Activated T-cell treated with anti-CD3 and anti-CD28 coated beads, Interleukin-2, amount 50 U/mL, for 72 hours (primary cell): ENCODE measurements around the gene DONSON. TPM values are rescaled to one million over a fixed set of nuclear protein-coding genes. Genes with fewer than 3 reads are reported as not detected.

Source experiments
- total RNA-seq, 2 donors: library from RNA; stranded (reverse); gene quantifications; one replicate each; pipeline ENCODE4 v1.2.3, GENCODE V29; 2022

DONSON gene
- total RNA-seq, 2 donors from 2014 or later: 39.7 to 46.5 TPM

Other genes starting within 250 kb of the DONSON start
- gene IFNGR2, start 185.3 kb downstream of the DONSON start, total RNA-seq: 10 to 100 TPM; 25.2 to 34.6 TPM
- gene TMEM50B, start 108.7 kb downstream of the DONSON start, total RNA-seq: 10 to 100 TPM; 18.1 to 27.2 TPM
- gene DNAJC28, start 97.0 kb downstream of the DONSON start, total RNA-seq: under 1 TPM; 0.55 to 1.00 TPM
- 100 to 1,000 TPM; 164 to 184 TPM for gene GART, start 46.6 kb downstream of the DONSON start, total RNA-seq
- 100 to 1,000 TPM; 271 to 282 TPM for gene SON, start 45.6 kb downstream of the DONSON start, total RNA-seq
- gene CRYZL1, start 53.1 kb upstream of the DONSON start, total RNA-seq: 10 to 100 TPM; 42.0 to 46.4 TPM
- 1 to 10 TPM; 2.6 to 4.5 TPM for gene ITSN1, start 53.8 kb upstream of the DONSON start, total RNA-seq